Activated gamma-delta T cell treated with Interleukin-2 at 50 U/mL for 16 hours (primary cell): ENCODE results near the gene PLCB4.

Source experiments
- DNase-seq: peaks from one replicate; pipeline ENCODE4 v3.0.0-alpha.2; 2020

Gene PLCB4

GRCh38 chr20:9286501-9287461 lies 217.9 kb downstream of the PLCB4 start:
- DNase-seq = no peak

GRCh38 chr20:9287826-9288225 lies 218.9 kb downstream of the PLCB4 start:
- no peak for DNase-seq

GRCh38 chr20:9290331-9290730 lies 221.4 kb downstream of the PLCB4 start:
- no peak for DNase-seq

GRCh38 chr20:9293145-9293544 lies 224.3 kb downstream of the PLCB4 start:
- no peak for DNase-seq

- no peak for DNase-seq
Measured at GRCh38 chr20:9294041-9294440, 225.2 kb downstream of the PLCB4 start.

- DNase-seq = no peak
Measured at GRCh38 chr20:9298906-9299305, 230.0 kb downstream of the PLCB4 start.

GRCh38 chr20:9300080-9300479 lies 231.2 kb downstream of the PLCB4 start:
- DNase-seq = no peak

- DNase-seq = no peak
Measured at GRCh38 chr20:9300534-9300933, 231.6 kb downstream of the PLCB4 start.

- no peak for DNase-seq
Measured at GRCh38 chr20:9301129-9302090, 232.5 kb downstream of the PLCB4 start.

- no peak for DNase-seq
Measured at GRCh38 chr20:9302091-9302462, 233.2 kb downstream of the PLCB4 start.

GRCh38 chr20:9306521-9306920 lies 237.6 kb downstream of the PLCB4 start:
- no peak for DNase-seq

- no peak for DNase-seq
Measured at GRCh38 chr20:9308056-9308455, 239.2 kb downstream of the PLCB4 start.

GRCh38 chr20:9311132-9311531 lies 242.2 kb downstream of the PLCB4 start:
- no peak for DNase-seq

- no peak for DNase-seq
Measured at GRCh38 chr20:9319687-9320384, 250.9 kb downstream of the PLCB4 start.

GRCh38 chr20:9321007-9321406 lies 252.1 kb downstream of the PLCB4 start:
- DNase-seq = no peak

GRCh38 chr20:9322661-9323060 lies 253.8 kb downstream of the PLCB4 start:
- DNase-seq = no peak

GRCh38 chr20:9323622-9324021 lies 254.7 kb downstream of the PLCB4 start:
- DNase-seq = no peak

GRCh38 chr20:9329355-9330101 lies 260.6 kb downstream of the PLCB4 start:
- DNase-seq = no peak

GRCh38 chr20:9330151-9330550 lies 261.3 kb downstream of the PLCB4 start:
- DNase-seq = no peak

GRCh38 chr20:9331707-9332435 lies 263.0 kb downstream of the PLCB4 start:
- no peak for DNase-seq

GRCh38 chr20:9332791-9333479 lies 264.0 kb downstream of the PLCB4 start:
- no peak for DNase-seq
